Fibroblast of lung (primary cell): ENCODE results near the gene ZC3HAV1.

ENCODE experiments used
- CTCF ChIP-seq, 2 donors: IDR thresholded peaks in 1 of 2; conservative IDR thresholded peaks in 1 of 2; 1 replicate in 1 of 2; 2 replicates in 1 of 2; pipeline ENCODE4 v1.5.1; 2011 to 2012; ENCODE audit warnings: low read length in 2 of 2, control low read depth in 1 of 2, inconsistent platforms in 1 of 2, low read depth in 1 of 2, mild to moderate bottlenecking in 1 of 2
- EZH2 ChIP-seq: IDR thresholded peaks from 2 replicates; pipeline ENCODE4 v1.5.1; 2012; ENCODE audit warnings: low read length, control low read depth, mild to moderate bottlenecking; ENCODE audit errors: missing control alignments

GRCh38 chr7:139152149-139152548 is 42.6 kb upstream of the ZC3HAV1 start:
- TF ChIP-seq CTCF (conservative IDR thresholded peaks at IDR 0.05 in 1 of 2, IDR thresholded peaks at IDR 0.05 in 1 of 2; ENCODE audit: low read depth in 1 of 2, low read length in 2 of 2) (no peak), EZH2 (no peak)
